OCI-LY3 (cell line): ENCODE measurements around the gene SPOCK1.

Experiments
- H2AFZ ChIP-seq: fragments of 200-600, 300-600 bp; shearing (Covaris generic); 2 replicates; pipeline ENCODE4 v1.6.0; 2014; ENCODE audit warnings: antibody characterized with exemption, low read depth, low read length
- H3K27ac ChIP-seq: fragments of 200-600, 300-600 bp; sonication (generic); 2 replicates; pipeline ENCODE4 v1.5.1; 2014; ENCODE audit warnings: mild to moderate bottlenecking, low read length, moderate library complexity, mixed read lengths
- H3K27me3 ChIP-seq: fragments of 200-600, 300-600 bp; sonication (generic); 2 replicates; pipeline ENCODE4 v1.6.1; 2014; ENCODE audit warnings: low read depth, low read length, mixed read lengths
- H3K36me3 ChIP-seq: fragments of 200-600, 300-600 bp; sonication (generic); replicated peaks from 2 replicates; pipeline ENCODE3; 2014; ENCODE audit warnings: low read depth, low read length, mixed read lengths
- H3K4me1 ChIP-seq: fragments of 300-600, 200-600 bp; sonication (generic); 2 replicates; pipeline ENCODE4 v1.6.1; 2014; ENCODE audit warnings: low read length, mixed read lengths
- H3K4me2 ChIP-seq: fragments of 200-600, 300-600 bp; sonication (generic); 2 replicates; pipeline ENCODE4 v1.6.1; 2014; ENCODE audit warnings: low read length, mixed read lengths
- H3K4me3 ChIP-seq: fragments of 300-600, 200-600 bp; sonication (generic); 2 replicates; pipeline ENCODE4 v1.5.1; 2014; ENCODE audit warnings: antibody characterized with exemption, mild to moderate bottlenecking, low read length, moderate library complexity
- H3K79me2 ChIP-seq: fragments of 300-600, 200-600 bp; shearing (Covaris generic); 2 replicates; pipeline ENCODE4 v1.6.1; 2014; ENCODE audit warnings: mild to moderate bottlenecking, low read length, mixed read lengths
- H3K9ac ChIP-seq: fragments of 300-600, 200-600 bp; shearing (Covaris generic); 2 replicates; pipeline ENCODE4 v1.6.0; 2014; ENCODE audit warnings: mild to moderate bottlenecking, low read length, moderate library complexity
- H3K9me3 ChIP-seq: fragments of 200-600, 300-600 bp; shearing (Covaris generic); 2 replicates; pipeline ENCODE4 v1.6.1; 2014; ENCODE audit warnings: low read length, mixed read lengths; ENCODE audit not compliant: insufficient read depth
- H4K20me1 ChIP-seq: fragments of 200-600, 300-600 bp; sonication (generic); 2 replicates; pipeline ENCODE4 v1.6.1; 2016; ENCODE audit warnings: low read length, mixed read lengths; ENCODE audit not compliant: insufficient read depth
- EZH2phosphoT487 ChIP-seq: fragments of 200-600 bp; shearing (Covaris generic); IDR thresholded peaks from 2 replicates; pipeline ENCODE4 v1.6.1; 2018; ENCODE audit warnings: antibody characterized with exemption, mixed run types, low read depth
- TF ChIP-seq, protein P1 (sequence below): fragments of 200-600, 300-600 bp; sonication (generic); IDR thresholded peaks from 2 replicates; pipeline ENCODE4 v1.5.1; 2014; ENCODE audit warnings: antibody characterized with exemption, low read length, low read depth

SPOCK1 gene

DNA sequence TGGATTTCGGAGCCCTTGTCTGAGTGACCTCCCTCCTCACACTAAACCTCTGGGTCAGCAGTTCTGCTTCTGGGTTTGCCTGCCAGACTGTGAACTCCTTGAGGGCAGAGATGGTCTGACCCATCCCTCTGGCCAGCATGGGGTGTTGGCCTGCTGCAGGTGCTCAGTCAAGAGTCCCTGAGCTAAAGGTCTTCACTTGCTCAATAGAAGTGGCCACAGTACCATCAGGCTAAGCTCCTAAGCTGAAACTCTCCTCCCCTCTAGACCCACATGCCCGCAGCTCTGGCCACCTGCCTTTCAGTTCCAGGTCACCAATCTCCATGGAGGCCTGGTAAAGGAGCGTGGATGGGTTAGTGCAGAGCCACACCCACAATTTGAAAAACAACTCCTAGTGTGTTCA is 316.6 kb downstream of the SPOCK1 start:
- H3K36me3 ChIP-seq = no peaks in the 10 kb centered on the region
- H3K4me1 ChIP-seq = no peaks in the 10 kb centered on the region
- H3K27me3 ChIP-seq = no peaks in the 10 kb centered on the region; the same call in 1 of the 2 replicates
- no peak overlapping the region for H3K4me2 ChIP-seq
- H3K9ac ChIP-seq = no peak overlapping the region
- no peaks in the 10 kb centered on the region for H4K20me1 ChIP-seq
- TF ChIP-seq, protein P1, sequence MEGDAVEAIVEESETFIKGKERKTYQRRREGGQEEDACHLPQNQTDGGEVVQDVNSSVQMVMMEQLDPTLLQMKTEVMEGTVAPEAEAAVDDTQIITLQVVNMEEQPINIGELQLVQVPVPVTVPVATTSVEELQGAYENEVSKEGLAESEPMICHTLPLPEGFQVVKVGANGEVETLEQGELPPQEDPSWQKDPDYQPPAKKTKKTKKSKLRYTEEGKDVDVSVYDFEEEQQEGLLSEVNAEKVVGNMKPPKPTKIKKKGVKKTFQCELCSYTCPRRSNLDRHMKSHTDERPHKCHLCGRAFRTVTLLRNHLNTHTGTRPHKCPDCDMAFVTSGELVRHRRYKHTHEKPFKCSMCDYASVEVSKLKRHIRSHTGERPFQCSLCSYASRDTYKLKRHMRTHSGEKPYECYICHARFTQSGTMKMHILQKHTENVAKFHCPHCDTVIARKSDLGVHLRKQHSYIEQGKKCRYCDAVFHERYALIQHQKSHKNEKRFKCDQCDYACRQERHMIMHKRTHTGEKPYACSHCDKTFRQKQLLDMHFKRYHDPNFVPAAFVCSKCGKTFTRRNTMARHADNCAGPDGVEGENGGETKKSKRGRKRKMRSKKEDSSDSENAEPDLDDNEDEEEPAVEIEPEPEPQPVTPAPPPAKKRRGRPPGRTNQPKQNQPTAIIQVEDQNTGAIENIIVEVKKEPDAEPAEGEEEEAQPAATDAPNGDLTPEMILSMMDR = no peak
- TF ChIP-seq EZH2phosphoT487 = no peak
- no peak overlapping the region for H2AFZ ChIP-seq
- H3K4me3 ChIP-seq = no peak overlapping the region
- H3K79me2 ChIP-seq = no peaks in the 10 kb centered on the region
- no peak overlapping the region for H3K27ac ChIP-seq
- H3K9me3 ChIP-seq = no peaks in the 10 kb centered on the region

DNA sequence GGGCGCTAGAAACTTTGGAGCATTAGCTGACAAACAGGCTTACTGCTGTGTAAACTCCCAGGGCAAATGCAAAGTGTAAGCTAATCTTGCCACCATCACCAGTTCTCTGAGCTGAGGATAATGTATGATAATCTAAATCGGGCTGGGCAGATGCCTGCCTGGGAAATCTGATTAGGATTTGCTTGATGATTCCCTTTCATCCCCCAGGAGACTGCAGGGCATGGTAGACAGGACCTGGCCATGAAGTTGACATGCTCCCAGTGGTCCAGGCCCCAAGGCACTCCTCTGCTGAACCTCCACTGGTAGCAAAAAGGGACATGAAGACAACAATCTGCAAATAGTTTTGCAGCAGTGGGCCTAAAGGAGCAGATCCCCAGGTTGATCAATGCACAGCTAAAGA is 317.5 kb downstream of the SPOCK1 start:
- H3K4me2 ChIP-seq = no peak overlapping the region
- no peak overlapping the region for H2AFZ ChIP-seq
- H3K9me3 ChIP-seq = no peaks in the 10 kb centered on the region
- H3K9ac ChIP-seq = no peak overlapping the region
- no peak for TF ChIP-seq EZH2phosphoT487
- no peak overlapping the region for H3K27ac ChIP-seq
- no peaks in the 10 kb centered on the region for H4K20me1 ChIP-seq
- H3K79me2 ChIP-seq = no peaks in the 10 kb centered on the region
- no peaks in the 10 kb centered on the region for H3K36me3 ChIP-seq
- no peaks in the 10 kb centered on the region for H3K4me1 ChIP-seq
- H3K4me3 ChIP-seq = no peak overlapping the region
- no peaks in the 10 kb centered on the region; the same call in 1 of the 2 replicates for H3K27me3 ChIP-seq

DNA sequence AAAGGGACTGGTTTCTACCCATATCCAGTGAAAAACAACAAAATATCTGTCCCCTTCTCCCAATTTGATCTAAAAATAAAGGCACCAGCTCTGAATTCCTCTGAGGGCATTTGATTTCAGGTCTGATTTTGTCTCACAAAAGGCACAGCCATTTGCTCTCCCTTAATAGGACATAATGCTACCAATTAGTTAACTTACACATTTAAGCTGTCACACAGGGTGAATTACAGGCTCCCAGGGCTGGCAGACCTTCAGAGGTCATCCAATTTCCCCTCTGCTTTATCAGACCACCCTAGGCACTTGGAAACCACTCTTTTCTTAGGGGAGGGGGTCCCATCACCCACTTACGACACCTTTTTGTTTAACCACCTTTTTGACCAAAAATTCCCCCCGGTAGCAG is 319.9 kb downstream of the SPOCK1 start:
- Histone ChIP-seq H3K4me1 (no peaks in the 10 kb centered on the region), H3K9me3 (no peaks in the 10 kb centered on the region), H3K4me2 (no peak overlapping the region), H3K27me3 (no peaks in the 10 kb centered on the region), H3K79me2 (no peaks in the 10 kb centered on the region), H3K4me3 (no peak overlapping the region), H4K20me1 (no peaks in the 10 kb centered on the region), H2AFZ (no peak overlapping the region), H3K27ac (no peak overlapping the region), H3K36me3 (no peaks in the 10 kb centered on the region), H3K9ac (no peak overlapping the region)
- TF ChIP-seq, protein P1 = no peak
- no peak for TF ChIP-seq EZH2phosphoT487

DNA sequence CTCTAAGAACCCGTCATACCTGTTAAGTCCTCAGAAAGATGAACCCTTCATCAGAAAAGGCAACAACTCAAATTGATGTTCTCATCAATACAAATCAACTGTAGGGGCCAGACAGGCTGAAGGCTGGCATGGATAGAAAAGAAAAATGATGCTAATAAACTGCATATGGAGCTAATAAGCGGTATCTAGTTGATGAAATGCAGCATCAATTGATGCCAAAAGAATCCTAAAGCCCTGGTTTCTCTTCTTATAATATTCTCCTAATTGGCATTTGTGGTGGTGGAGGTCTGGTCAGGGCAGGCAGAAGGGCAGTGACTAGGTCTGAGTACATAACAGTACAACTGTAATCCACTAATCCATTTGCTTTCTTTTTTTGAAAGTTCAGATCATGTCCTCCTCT is 322.5 kb downstream of the SPOCK1 start:
- Histone ChIP-seq H3K27ac (no peak overlapping the region), H3K27me3 (no peaks in the 10 kb centered on the region), H3K4me1 (no peaks in the 10 kb centered on the region), H4K20me1 (no peaks in the 10 kb centered on the region), H3K4me2 (no peak overlapping the region), H3K9ac (no peak overlapping the region), H3K9me3 (no peaks in the 10 kb centered on the region), H2AFZ (no peak overlapping the region), H3K79me2 (no peaks in the 10 kb centered on the region), H3K4me3 (no peak overlapping the region), H3K36me3 (no peaks in the 10 kb centered on the region)
- TF ChIP-seq EZH2phosphoT487 = no peak
- TF ChIP-seq, protein P1 = no peak

DNA sequence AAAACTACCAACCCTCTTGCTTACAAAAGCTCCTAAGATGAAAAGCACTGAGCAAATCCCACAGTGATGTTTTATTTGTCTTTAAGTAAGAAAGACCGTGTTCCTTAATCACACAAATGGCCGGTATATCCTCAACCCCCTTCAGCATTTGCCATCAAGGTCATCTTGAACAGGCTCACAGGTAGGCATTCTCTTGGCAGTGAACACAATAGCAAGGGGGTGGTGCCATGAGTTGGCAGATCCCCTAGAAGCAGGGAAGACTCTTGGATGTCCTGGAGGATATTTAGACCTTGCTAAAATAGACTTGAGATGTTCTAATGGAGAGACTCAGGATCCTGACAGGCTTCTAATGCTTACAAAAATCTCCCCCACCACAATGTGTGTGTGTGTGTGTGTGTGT is 323.0 kb downstream of the SPOCK1 start:
- Histone ChIP-seq H3K9me3 (no peaks in the 10 kb centered on the region), H3K4me2 (no peak overlapping the region), H3K36me3 (no peaks in the 10 kb centered on the region), H3K79me2 (no peaks in the 10 kb centered on the region), H4K20me1 (no peaks in the 10 kb centered on the region), H3K27me3 (no peaks in the 10 kb centered on the region), H3K4me1 (no peaks in the 10 kb centered on the region), H3K9ac (no peak overlapping the region), H2AFZ (no peak overlapping the region), H3K27ac (no peak overlapping the region), H3K4me3 (no peak overlapping the region)
- TF ChIP-seq EZH2phosphoT487 = no peak
- TF ChIP-seq, protein P1 = no peak
